Measurements from ENCODE around the gene MSH3.

GRCh38 chr5:80676706-80677105, 22.3 kb downstream of the MSH3 start:
- TF ChIP-seq, protein P1, sequence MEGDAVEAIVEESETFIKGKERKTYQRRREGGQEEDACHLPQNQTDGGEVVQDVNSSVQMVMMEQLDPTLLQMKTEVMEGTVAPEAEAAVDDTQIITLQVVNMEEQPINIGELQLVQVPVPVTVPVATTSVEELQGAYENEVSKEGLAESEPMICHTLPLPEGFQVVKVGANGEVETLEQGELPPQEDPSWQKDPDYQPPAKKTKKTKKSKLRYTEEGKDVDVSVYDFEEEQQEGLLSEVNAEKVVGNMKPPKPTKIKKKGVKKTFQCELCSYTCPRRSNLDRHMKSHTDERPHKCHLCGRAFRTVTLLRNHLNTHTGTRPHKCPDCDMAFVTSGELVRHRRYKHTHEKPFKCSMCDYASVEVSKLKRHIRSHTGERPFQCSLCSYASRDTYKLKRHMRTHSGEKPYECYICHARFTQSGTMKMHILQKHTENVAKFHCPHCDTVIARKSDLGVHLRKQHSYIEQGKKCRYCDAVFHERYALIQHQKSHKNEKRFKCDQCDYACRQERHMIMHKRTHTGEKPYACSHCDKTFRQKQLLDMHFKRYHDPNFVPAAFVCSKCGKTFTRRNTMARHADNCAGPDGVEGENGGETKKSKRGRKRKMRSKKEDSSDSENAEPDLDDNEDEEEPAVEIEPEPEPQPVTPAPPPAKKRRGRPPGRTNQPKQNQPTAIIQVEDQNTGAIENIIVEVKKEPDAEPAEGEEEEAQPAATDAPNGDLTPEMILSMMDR (IDR thresholded peaks at IDR 0.05; ENCODE audit: low read depth, low read length, poor library complexity, severe bottlenecking), result no peak
- TF ChIP-seq EZH2phosphoT487 (IDR thresholded peaks at IDR 0.05; ENCODE audit: borderline replicate concordance, low read length), result no peak
